ENCODE data around the gene SH3BGRL3. TPM values are rescaled to one million over a fixed set of nuclear protein-coding genes. Genes with fewer than 3 reads are reported as not detected.
"Not testable (repeated sequence)": the region's sequence is repeated elsewhere in the genome, so short reads cannot be mapped to it uniquely, and the experiment has no call there.

Gene SH3BGRL3
- total RNA-seq = 17.5 and 25.9 TPM in 2 replicates

DNA sequence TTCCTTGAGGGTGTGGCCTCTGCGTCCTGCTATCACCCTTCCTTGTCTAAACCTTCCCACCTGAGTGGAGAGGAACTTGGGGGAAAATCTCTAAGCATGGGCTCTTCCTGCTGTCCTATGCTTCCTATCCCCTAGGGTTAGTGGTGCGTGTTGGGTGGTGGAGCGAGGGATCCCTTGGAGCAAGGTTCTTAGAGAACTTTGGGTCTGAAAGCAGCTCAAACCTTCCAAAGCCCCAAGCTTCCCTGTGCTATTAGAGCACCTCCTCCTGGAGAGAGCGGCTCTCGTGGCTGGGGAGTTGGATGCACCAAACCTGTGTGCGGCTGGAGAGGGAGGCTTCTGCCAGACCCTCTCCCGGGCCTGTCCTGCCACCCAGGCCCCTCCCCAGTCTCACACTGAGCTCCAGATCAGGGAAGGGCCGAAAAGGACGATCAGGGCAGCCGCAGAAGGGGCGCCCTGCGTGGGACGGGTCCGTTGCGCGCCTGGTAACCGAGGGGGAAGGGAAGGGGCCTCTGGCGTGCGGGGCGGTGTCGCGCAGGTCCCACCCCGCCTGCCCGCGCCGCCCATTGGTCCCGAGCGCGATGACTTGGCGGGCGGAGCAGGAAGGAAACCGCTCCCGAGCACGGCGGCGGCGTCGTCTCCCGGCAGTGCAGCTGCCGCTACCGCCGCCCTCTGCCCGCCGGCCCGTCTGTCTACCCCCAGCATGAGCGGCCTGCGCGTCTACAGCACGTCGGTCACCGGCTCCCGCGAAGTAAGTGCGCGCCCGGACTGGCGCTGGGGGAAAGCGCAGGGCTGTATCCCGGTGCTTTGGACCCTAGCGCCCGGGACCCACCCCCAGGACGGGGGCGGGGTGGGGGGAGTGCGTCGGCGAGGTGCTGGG is at the start of gene SH3BGRL3:
TSS of gene SH3BGRL3 (plus strand) at position 631 of the 877 bp plus-strand sequence. CDS start at position 701, 70 bp downstream.
- peak; percentile 54 to 89 for DNase-seq (ENCODE audit: low read depth in 2 of 2)

DNA sequence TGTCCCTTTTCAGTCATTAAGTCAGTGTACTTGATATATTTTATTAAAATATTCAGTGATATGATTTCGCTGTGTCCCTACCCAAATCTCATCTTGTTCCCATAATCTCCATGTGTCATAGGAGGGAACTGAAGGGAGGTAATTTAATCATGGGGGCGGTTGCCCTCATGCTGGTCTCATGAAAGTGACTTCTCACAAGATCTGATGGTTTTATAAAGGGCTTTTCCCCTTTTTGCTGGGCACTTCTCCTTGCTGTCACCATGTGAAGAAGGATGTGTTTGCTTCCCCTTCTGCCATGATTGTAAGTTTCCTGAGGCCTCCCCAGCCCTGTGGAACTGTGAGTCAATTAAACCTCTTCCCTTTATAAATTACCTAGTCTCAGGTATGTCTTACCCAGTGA is 49.2 kb upstream of the SH3BGRL3 start:
- DNase-seq (ENCODE audit: low read depth in 2 of 2) = not testable (repeated sequence)

DNA sequence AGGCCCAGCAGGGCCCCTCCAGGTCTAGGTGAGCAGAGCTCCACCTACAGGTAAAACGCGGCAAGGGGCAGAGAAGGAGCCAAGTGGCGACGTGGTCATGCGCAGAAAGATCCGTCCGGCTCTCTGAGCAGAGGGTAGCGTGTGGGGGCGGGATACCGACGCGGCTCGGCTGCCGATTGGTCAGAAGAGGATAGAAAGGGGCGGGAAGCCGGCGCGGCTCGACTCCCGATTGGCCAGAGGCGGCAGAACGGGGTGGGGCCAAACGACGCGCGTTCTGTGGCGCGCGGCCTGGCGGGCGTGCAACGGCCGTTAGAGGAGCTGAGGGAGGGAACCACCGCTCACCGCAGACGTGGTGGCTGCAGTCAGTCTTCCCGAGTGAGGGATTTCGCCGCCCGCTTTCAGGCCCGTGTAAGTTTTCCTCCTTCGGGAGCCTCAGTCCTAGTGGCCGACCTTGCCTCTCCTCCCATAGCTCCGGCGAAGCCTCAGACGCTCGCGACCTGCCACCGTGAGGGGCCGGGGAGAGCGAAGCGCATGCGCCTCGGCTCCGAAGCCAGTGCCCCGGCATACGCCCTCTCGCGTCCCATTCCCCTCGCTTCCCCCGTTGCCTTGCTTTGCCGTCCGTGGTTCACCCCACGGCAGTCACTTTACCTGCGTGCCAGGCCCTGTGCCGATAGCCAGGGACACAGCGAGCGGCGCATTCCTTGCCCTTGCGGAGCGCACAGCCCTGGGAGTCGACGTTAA is 45.8 kb upstream of the SH3BGRL3 start, which contains the start of gene CEP85:
TSS of gene CEP85 (plus strand) at position 298 of the 741 bp plus-strand sequence. CDS start 5,584 bp downstream, outside the sequence.
- peak; percentile 95 to 99 for DNase-seq (ENCODE audit: low read depth in 2 of 2)

DNA sequence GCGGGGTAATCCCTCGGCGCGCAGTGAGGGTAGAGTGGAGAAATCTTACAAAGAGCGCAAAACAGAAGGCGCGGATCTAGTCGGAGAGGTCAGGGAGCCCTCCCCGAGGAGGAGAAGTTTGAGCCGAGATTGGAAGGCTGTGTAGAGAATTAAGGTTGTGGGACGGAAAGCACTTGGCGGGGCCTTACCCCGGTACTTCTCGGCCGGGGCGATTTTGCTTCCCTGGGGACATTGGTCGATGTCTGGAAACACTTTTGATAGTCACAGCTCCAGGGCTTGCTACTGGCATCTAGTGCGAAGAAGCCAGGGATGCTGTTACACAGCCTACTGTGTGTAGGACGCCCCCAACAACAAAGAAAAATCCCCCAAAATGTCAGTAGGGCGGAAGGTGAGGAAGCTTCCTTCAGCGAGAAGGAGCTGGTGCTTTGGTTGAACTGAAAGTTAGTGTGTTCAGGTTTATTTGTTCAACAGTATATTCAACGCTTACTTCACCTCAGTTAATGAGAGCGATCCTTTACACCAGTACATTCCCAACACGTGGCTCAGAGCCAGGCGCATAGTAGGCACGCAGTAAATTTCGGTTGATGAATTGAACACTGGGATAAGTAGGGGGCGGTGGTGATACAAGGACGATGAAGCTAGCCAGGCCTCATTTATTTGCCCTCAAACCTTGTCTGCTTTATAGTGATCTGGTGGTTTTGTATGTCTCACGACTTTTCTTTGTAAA is 45.1 kb upstream of the SH3BGRL3 start:
- peak in 1 of 2 donors; percentile 29 for DNase-seq (ENCODE audit: low read depth in 2 of 2)

DNA sequence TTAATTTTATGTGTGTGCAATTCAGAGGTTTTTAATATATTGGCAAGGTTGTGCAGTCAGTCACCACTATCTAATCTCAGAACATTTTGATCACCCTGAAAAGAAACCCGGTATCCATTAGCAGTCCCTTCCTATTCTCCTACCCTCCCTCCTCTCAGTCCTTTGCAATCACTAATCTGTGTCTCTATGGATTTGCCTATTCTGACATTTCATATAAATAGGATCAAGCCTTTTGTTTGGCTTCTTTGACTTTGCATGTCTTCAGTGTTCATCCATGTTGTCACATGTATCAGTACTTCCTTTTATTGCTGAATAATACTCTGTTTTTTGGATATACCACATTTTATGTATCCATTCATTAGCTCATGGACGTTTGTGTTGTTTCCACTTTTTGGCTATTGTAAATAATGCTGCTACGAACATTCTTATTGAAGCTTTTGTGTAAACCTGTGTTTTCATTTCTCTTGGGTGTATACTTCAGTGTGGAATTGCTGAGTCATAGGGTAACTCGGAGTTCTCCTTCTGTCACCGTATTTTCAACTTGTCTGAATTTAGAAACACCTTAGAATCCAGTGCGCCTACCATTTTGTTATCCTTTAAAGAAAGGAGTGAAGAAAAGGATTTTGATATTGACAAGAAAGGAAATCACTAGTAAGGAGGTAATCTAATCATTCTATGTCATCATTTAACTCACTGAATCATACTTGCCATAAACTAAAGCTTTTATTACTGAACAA is 42.5 kb upstream of the SH3BGRL3 start:
- peak in 1 of 2 donors; percentile 49 for DNase-seq (ENCODE audit: low read depth in 2 of 2)

DNA sequence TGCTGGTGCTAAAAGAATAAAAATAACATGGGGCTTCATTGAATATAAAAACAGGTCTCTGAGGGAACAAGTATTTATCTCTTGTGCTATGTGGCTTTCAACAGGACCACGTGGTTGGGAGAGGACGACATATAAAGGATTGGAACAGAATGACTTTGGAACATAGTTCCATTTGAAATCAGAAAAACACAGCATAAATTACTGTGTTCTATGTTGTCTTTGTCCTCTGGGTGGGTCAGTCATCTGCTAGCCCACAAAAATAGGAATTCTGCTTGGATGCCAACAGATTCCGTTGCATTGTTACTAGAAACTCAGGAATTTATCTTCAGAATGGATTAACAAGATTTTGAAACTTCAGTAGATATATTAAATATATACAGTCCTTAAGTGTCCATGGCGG is 40.0 kb upstream of the SH3BGRL3 start:
- no peak for DNase-seq (ENCODE audit: low read depth in 2 of 2)

DNA sequence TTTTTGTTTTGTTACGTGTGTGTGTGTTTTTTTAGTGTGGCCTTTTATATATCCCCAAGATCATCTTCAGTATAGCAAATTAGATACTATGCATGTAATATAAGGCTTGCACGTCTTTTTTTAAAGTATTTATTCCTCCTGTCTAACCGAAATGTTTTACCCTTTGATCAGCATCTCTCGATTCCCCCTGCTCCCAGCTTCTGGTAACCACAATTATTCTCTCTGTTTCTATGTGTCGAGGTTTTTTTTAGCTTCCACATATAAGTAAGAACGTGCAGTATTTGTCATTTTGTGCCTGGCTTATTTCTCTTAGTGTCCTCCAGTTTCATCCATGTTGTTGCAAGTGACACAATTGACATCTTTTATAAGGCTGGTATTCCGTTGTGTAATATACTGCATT is 27.2 kb upstream of the SH3BGRL3 start:
- DNase-seq (ENCODE audit: low read depth in 2 of 2) = no peak

GRCh38 chr1:26254404-26254803 is 25.5 kb upstream of the SH3BGRL3 start:
- no peak for DNase-seq (ENCODE audit: low read depth in 2 of 2)

GRCh38 chr1:26257222-26257621 is 22.7 kb upstream of the SH3BGRL3 start:
- no peak for DNase-seq (ENCODE audit: low read depth in 2 of 2)

- no peak for DNase-seq (ENCODE audit: low read depth in 2 of 2)
Measured at GRCh38 chr1:26259005-26259404, 20.9 kb upstream of the SH3BGRL3 start.

- DNase-seq (ENCODE audit: low read depth in 2 of 2) = no peak
Measured at GRCh38 chr1:26259578-26259977, 20.3 kb upstream of the SH3BGRL3 start.

GRCh38 chr1:26263212-26263611 is 16.7 kb upstream of the SH3BGRL3 start:
- DNase-seq (ENCODE audit: low read depth in 2 of 2) = no peak

DNA sequence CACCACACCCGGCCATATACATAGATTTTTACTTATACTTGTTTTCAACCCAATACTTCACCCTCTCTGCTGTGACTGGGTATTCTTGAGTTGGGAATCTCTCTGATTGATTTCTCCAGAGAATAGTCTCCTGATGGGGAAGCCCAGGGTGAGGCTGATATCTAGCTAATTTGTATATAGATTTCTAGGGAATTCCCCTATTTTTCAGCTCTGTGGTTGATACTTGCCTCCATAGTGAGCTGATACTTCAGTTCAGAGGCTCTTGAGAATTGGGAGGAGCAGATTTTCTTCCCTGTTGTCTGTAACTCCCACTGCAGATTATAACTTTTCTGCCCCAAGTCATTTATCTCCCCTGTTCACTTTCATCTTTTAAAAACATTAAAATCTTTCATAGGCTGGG is 14.5 kb upstream of the SH3BGRL3 start:
- DNase-seq (ENCODE audit: low read depth in 2 of 2) = no peak

DNA sequence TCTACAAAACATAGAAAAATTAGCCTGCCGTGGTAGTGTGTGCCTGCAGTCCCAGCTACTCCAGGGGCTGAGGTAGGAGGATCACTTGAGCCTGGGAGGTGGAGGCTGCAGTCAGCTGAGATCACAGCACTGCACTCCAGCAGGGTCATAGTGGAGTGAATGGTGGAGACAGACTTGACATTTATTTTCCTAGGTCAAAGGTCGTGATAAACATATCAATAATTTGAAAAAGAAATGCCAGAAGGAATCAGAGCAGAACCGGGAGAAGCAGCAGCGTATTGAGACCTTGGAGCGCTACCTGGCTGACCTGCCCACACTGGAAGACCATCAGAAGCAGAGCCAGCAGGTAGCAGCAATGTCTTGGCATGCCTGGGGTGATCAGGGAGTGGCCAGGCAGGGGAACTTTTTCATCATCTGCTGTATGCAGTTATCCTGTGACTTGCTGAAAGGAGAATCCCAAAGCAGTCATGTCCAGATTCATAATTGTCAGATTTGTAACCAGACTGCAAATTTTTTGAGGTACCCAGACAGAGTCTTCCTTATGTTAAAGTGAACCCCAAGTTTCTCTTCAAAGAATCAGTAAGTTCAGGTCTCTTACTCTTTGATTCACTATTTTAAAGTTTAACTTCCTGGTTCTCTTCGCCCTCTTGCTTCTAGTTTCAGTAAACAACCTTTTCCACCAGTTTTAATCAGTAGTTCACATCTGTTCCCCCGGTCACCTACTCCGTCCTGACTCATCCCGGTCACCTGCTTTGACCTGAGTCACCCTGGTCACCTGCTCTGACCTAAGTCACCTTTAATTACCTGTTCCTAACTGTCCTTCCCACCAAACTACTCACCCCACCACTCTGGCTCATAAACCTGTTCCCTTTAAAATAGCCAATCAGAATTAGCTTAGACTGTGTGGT is 11.3 kb upstream of the SH3BGRL3 start:
- no peak for DNase-seq (ENCODE audit: low read depth in 2 of 2)

GRCh38 chr1:26269198-26269550 is 10.7 kb upstream of the SH3BGRL3 start:
- DNase-seq (ENCODE audit: low read depth in 2 of 2) = no peak

GRCh38 chr1:26274801-26275425 is 5.0 kb upstream of the SH3BGRL3 start:
- no peak for DNase-seq (ENCODE audit: low read depth in 2 of 2)

DNA sequence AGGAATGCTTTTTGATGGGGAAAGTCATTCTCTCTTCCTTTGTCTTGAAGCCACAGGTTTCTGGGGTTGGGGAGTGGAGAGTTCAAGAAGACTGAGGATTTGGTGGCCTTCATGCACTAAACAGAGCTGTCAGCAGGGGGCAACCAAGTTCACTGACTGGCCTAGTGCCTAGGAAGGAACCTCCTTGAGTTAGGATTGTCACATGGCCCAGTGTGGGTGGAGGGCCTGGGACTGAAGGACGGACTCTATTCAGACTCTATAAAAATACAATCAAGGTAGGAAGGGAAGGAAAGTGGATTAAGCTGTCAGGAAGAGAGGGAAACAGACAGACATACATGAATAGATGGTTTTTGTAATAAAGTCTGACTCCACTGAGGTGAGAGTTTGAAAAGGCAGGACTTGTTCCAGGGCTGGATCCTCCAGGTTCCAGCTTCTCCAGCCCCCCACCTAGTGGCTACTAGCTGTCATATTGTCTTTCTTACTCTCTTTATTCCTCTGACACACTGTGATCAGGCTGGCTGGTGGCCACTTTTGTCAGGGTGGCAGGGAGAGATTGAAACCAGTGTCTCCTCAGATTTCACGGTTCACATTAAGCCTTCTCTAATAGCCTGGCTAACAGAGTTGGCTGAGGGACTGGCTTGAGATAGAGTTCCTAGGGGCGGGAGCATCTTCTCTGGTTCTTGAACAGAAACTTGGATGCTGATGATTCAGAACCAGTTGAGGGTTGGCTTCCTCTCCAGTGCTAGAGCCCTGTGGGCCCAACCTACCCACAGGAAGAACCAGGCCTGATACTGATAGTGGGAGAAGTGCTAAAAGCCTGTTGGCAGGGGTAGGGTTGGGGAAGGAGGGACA is 4.1 kb upstream of the SH3BGRL3 start:
- DNase-seq (ENCODE audit: low read depth in 2 of 2) = peak; percentile 60 to 89

DNA sequence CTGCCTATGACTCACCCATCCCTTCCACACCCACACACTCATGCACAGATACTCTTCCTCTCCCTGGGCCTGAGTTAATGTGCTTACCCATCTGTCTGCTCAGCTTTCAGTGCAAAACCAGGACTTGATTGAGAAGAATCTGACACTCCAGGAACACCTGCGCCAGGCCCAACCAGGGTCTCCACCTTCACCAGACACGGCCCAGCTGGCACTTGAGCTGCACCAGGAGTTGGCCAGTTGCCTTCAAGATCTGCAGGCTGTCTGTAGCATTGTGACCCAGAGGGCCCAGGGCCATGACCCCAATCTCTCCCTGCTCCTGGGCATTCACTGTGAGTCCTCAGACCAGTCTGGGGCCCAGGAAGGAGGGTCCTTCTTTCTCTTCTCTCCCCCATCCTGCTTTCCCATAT is 3.5 kb upstream of the SH3BGRL3 start:
- no peak for DNase-seq (ENCODE audit: low read depth in 2 of 2)

- no peak for DNase-seq (ENCODE audit: low read depth in 2 of 2)
Measured at GRCh38 chr1:26277261-26277661, 2.6 kb upstream of the SH3BGRL3 start.
